ENCODE measurements around the gene CALY. TPM values are rescaled to one million over a fixed set of nuclear protein-coding genes. Genes with fewer than 3 reads are reported as not detected.

CALY gene
- total RNA-seq, 2 experiments from 2014 or later: not detected

DNA sequence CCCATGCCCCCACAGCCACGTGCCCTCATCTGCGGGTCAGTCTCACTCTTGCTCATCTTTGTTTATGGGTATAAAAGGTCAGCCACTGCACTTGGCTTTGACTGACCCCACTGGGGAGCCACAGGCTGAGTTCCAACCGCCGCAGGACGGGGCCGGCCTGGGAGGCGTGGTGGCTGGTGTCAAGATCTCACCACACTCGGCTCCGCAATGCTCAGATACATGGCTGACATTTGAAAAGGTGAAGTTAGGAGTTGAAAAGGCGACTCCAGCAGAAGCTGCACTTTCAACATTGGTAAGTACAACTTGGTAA is 42.9 kb downstream of the CALY start:
- H3K36me3 Mint-ChIP-seq (ENCODE audit: low read depth): peaks cover 55% of the 10 kb centered on the region
- no peak for DNase-seq
- H3K4me3 Mint-ChIP-seq: no peak overlapping the region

DNA sequence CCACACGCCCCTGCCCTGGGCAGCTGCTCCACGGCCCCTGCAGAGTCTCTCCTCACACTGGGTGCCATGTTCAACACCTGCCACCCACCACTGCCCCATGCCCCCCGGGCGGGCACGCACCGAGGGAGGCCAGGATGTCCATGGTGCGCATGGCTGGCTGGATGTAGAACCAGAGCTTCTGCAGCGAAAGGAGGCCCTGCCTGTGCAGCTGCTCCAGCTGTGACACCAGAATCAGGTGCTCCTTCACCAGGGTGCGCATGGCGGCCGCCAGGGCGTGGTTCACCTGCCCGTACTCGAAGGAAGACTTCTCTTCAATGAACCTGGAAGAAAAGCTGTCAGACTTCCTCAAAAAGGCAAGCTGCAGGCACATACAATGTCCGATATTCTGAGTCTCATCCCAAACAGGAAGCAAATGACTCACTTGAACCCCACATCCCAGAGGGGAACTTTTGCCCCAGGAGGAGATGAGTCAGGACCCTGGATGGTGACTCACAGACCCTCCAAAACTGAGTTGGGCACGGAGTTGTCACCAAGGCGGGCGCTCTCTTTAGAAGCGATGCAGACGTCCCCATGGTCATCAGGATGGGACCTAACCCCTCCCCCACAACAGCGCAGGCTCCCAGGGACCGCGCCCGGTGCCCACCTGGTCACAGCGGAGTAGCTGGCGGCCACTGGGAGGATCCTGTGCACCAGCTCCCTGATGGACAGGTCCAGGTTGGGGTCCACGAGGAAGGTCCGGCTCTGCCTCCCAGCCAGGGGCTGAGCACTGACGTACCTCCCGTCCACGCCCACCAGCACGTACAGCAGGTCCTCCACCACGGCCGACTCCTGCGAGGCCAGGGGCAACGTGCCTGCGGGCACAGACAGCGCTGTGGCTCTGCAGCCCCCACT is 43.5 kb downstream of the CALY start:
- Mint-ChIP-seq H3K4me3 (no peak overlapping the region), H3K4me1 (no peaks in the 10 kb centered on the region), H3K9me3 (no peaks in the 10 kb centered on the region), H3K36me3 (ENCODE audit: low read depth) (peaks cover 51% of the 10 kb centered on the region), H3K27me3 (no peaks in the 10 kb centered on the region), H3K27ac (no peak overlapping the region)
- DNase-seq: no peak
- CTCF ChIA-PET: interaction anchor here (0.6 to 1.9 kb wide), 2 partner anchors 14 to 66 kb away, joined by 3 to 7 read pairs; no protein-coding TSS in a partner anchor
- POLR2A ChIA-PET: interaction anchor here (1.5 kb wide), 1 partner anchor 15 kb away, joined by 4 read pairs; no protein-coding TSS in a partner anchor

More for the DNA sequence above, 42.9 kb downstream of the CALY start:
- POLR2A ChIA-PET: interaction anchor here (1.5 kb wide), 1 partner anchor 15 kb away, joined by 4 read pairs; no protein-coding TSS in a partner anchor
- H3K4me1 Mint-ChIP-seq: no peaks in the 10 kb centered on the region
- CTCF ChIA-PET: interaction anchor here (1.9 kb wide), 1 partner anchor 14 kb away, joined by 7 read pairs; no protein-coding TSS in a partner anchor
- H3K27me3 Mint-ChIP-seq: no peaks in the 10 kb centered on the region
- H3K9me3 Mint-ChIP-seq: no peaks in the 10 kb centered on the region
- H3K27ac Mint-ChIP-seq: no peak overlapping the region

GRCh38 chr10:133289761-133290160 is 46.9 kb downstream of the CALY start:
- H3K27ac Mint-ChIP-seq: no peak overlapping the region
- DNase-seq: no peak
- POLR2A ChIA-PET: no interaction called here
- H3K4me1 Mint-ChIP-seq: no peaks in the 10 kb centered on the region
- CTCF ChIA-PET: no interaction called here
- no peak overlapping the region for H3K4me3 Mint-ChIP-seq
- H3K27me3 Mint-ChIP-seq: no peaks in the 10 kb centered on the region
- no peaks in the 10 kb centered on the region for H3K9me3 Mint-ChIP-seq
- H3K36me3 Mint-ChIP-seq (ENCODE audit: low read depth): peaks cover 54% of the 10 kb centered on the region

DNA sequence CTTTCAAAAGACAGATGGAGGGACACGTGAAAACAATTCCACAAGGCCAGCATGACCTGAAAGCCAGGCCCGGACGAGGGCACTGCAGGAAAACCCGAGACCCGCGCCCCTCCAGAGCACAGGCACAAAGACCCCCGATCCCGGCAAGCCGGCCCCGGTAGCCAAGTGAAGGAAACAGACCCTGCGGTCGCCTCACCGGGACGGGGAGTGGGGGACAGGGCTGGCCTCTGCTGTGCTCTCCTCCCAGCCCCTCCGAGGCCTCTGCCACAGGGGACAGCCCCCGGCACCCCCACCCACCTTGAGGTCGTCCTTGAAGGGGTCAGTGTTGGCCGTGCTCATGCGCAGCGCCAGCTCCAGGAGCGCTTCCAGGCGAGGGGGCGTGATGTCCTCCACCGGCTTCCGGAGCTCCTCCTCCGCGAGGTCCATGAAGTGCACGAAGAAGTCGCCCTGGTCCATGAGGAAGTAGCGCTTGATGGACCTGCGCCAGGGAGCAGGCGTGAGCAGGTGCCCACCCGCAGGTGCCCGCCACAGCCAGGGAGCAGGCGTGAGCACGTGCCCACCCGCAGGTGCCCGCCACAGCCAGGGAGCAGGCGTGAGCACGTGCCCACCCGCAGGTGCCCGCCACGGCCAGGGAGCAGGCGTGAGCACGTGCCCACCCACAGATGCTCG is 48.7 kb downstream of the CALY start:
- H3K27ac Mint-ChIP-seq: no peak overlapping the region
- H3K27me3 Mint-ChIP-seq: no peaks in the 10 kb centered on the region
- H3K36me3 Mint-ChIP-seq (ENCODE audit: low read depth): peaks cover 47% of the 10 kb centered on the region
- CTCF ChIA-PET: interaction anchor here (0.6 to 2.3 kb wide), 2 partner anchors 13 to 19 kb away, joined by 3 to 5 read pairs; no protein-coding TSS in a partner anchor
- DNase-seq: no peak
- H3K4me3 Mint-ChIP-seq: no peak overlapping the region
- POLR2A ChIA-PET: no interaction called here
- no peaks in the 10 kb centered on the region for H3K4me1 Mint-ChIP-seq
- no peaks in the 10 kb centered on the region for H3K9me3 Mint-ChIP-seq

- no peak for DNase-seq
- ChIA-PET POLR2A (no interaction called here), CTCF (interaction anchor here (0.7 to 2.3 kb wide), 2 partner anchors 11 to 21 kb away, joined by 3 to 5 read pairs; no protein-coding TSS in a partner anchor)
- Mint-ChIP-seq H3K9me3 (no peaks in the 10 kb centered on the region), H3K4me3 (no peak overlapping the region), H3K36me3 (ENCODE audit: low read depth) (peaks cover 51% of the 10 kb centered on the region), H3K27ac (no peak overlapping the region), H3K27me3 (no peaks in the 10 kb centered on the region), H3K4me1 (no peaks in the 10 kb centered on the region)
Observed at GRCh38 chr10:133286366-133286765, 50.3 kb downstream of the CALY start.

DNA sequence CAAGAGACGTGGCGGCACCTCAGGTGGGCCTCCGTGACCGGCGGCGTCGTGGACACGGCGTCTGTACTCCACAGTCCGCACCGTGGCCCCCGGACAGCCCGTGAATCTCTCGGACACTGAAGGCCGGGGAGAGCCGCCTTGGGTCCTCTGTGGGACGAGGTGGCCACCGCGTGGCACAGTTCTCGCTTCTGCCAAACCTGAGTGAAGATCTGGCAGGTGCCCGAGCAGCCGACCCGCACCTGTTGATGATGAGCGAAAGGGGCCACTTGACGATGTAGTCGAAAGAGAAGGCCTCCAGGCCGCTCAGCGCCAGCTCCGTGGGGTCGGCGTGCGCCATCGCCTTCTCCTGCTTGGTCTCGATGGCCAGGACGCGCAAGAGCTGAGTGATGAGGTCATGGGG is 51.5 kb downstream of the CALY start:
- Mint-ChIP-seq H3K36me3 (ENCODE audit: low read depth) (peaks cover 48% of the 10 kb centered on the region), H3K27ac (no peak overlapping the region), H3K9me3 (no peaks in the 10 kb centered on the region), H3K4me1 (no peaks in the 10 kb centered on the region), H3K27me3 (no peaks in the 10 kb centered on the region), H3K4me3 (no peak overlapping the region)
- DNase-seq: no peak
- CTCF ChIA-PET: no interaction called here
- POLR2A ChIA-PET: no interaction called here

DNA sequence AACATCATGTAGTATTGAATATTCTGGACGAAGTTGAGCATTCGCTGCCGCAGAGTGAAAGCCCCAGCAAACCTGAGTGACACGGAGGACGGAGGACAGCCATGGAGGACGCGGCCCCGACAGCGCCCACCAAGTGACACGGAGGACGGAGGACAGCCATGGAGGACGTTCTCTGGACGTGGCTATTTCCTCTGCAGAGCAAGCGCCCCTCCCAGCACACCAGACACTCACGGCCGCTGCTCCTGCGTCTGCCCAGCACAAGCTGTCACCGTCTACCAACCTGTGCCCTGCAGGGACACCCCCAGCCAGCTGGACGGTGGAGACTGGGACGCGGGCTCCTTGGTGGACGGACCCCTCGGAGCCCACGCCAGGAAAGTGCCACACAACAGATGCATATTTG is 52.8 kb downstream of the CALY start:
- no peaks in the 10 kb centered on the region for H3K27me3 Mint-ChIP-seq
- no peaks in the 10 kb centered on the region for H3K9me3 Mint-ChIP-seq
- DNase-seq: no peak
- peaks cover 46% of the 10 kb centered on the region for H3K36me3 Mint-ChIP-seq (ENCODE audit: low read depth)
- no peak overlapping the region for H3K27ac Mint-ChIP-seq
- peaks cover 13% of the 10 kb centered on the region for H3K4me1 Mint-ChIP-seq
- CTCF ChIA-PET: no interaction called here
- POLR2A ChIA-PET: no interaction called here
- no peak overlapping the region for H3K4me3 Mint-ChIP-seq

DNA sequence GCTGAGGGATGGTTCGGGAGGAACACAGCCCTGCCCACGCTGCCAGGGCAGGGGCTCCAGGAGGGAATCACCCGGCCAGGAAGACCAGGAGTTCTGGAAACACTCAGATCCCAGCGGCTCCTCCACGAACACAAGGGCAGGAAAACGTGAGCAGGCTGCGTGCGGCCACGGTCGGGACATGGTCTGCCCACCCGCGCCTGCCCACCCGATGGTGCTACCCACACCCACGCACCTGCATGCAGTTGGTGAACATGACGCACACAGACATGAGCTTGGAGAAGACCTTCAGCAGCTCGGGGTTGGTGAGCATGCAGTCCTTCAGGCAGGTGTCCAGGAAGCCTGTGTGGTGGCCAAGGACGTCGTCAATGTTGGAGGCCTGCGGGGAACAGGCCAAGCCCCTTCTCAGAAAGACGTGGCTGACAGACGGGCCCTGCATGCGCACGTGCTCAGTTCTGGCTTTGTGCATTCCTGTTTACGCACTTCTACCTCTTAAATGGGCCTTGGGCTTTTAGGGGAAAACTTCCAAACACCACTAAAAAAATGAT is 53.8 kb downstream of the CALY start:
- DNase-seq: no peak
- Mint-ChIP-seq H3K27me3 (no peaks in the 10 kb centered on the region), H3K9me3 (no peaks in the 10 kb centered on the region), H3K4me1 (peaks cover 23% of the 10 kb centered on the region), H3K36me3 (ENCODE audit: low read depth) (peaks cover 43% of the 10 kb centered on the region), H3K4me3 (no peak overlapping the region), H3K27ac (no peak overlapping the region)
- ChIA-PET POLR2A (no interaction called here), CTCF (no interaction called here)

GRCh38 chr10:133281628-133282372 is 54.9 kb downstream of the CALY start:
- POLR2A ChIA-PET: interaction anchor here (1.2 kb wide), 1 partner anchor 25 kb away, joined by 5 read pairs; no protein-coding TSS in a partner anchor
- H3K27ac Mint-ChIP-seq: no peak overlapping the region
- CTCF ChIA-PET: interaction anchor here (1.1 kb wide), 1 partner anchor 18 kb away, joined by 4 read pairs; no protein-coding TSS in a partner anchor

GRCh38 chr10:133281084-133281483 is 55.6 kb downstream of the CALY start:
- Mint-ChIP-seq H3K9me3 (no peaks in the 10 kb centered on the region), H3K27ac (no peak overlapping the region), H3K4me3 (no peak overlapping the region), H3K4me1 (peaks cover 29% of the 10 kb centered on the region), H3K27me3 (no peaks in the 10 kb centered on the region), H3K36me3 (ENCODE audit: low read depth) (peaks cover 32% of the 10 kb centered on the region)
- CTCF ChIA-PET: no interaction called here
- POLR2A ChIA-PET: interaction anchor here (0.9 to 4.2 kb wide), 3 partner anchors 17 to 26 kb away, joined by 3 to 52 read pairs (median 5); no protein-coding TSS in a partner anchor
- no peak for DNase-seq

More at GRCh38 chr10:133281628-133282372, 54.9 kb downstream of the CALY start:
- Mint-ChIP-seq H3K9me3 (no peaks in the 10 kb centered on the region), H3K4me1 (peaks cover 28% of the 10 kb centered on the region), H3K36me3 (ENCODE audit: low read depth) (peaks cover 39% of the 10 kb centered on the region), H3K27me3 (no peaks in the 10 kb centered on the region), H3K4me3 (no peak overlapping the region)
- no peak for DNase-seq

DNA sequence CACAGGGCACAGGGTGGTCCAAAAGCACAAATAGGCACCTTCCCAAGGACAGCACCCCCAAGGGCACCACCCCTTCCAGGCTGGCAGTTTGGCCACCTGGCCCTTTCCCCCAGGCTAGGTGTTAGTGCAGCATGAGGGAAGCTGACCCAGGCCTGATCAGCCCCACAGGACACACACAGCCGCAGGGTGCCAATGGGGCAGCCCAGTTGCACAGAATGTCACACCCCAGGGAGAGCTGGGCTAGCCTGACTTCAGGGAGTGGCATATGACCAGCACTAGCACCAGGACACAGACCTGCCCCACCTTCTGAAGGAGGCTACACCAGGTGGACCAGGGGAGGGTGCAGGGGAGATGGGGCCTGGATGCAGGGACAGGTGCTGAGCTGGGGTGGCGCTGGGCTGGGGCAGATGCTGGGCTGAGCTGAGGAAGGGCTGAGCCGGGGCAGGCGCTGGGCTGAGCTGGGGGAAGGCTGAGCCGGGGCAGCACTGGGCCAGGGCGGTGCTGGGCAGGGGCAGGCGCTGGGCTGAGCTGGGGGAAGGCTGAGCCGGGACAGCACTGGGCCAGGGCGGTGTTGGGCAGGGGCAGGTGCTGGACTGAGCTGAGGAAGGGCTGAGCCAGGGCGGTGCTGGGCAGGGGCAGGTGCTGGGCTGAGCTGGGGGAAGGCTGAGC is 56.2 kb downstream of the CALY start:
- Mint-ChIP-seq H3K27ac (peak overlapping the region; percentile 54), H3K36me3 (ENCODE audit: low read depth) (peaks cover 31% of the 10 kb centered on the region), H3K27me3 (no peaks in the 10 kb centered on the region), H3K9me3 (no peaks in the 10 kb centered on the region), H3K4me3 (no peak overlapping the region), H3K4me1 (peaks cover 31% of the 10 kb centered on the region)
- DNase-seq: no peak
- ChIA-PET POLR2A (interaction anchor here (0.9 to 4.2 kb wide), 4 partner anchors 16 to 27 kb away, joined by 3 to 52 read pairs (median 10); no protein-coding TSS in a partner anchor), CTCF (no interaction called here)

All from activated CD4-positive, alpha-beta memory T cell treated with anti-CD3 and anti-CD28 coated beads, Interleukin-2, amount 10 ng/mL, durations not matched to agents 7 days and 5 days (primary cell).